ENCODE measurements around the gene GRIK4. TPM values are rescaled to one million over a fixed set of nuclear protein-coding genes. Genes with fewer than 3 reads are reported as not detected.

GRIK4 gene
- total and polyA plus RNA-seq, 9 of the 15 experiments (the other 6 are each of a cell fraction or from before 2014, with no cell fraction given) = not detected

DNA sequence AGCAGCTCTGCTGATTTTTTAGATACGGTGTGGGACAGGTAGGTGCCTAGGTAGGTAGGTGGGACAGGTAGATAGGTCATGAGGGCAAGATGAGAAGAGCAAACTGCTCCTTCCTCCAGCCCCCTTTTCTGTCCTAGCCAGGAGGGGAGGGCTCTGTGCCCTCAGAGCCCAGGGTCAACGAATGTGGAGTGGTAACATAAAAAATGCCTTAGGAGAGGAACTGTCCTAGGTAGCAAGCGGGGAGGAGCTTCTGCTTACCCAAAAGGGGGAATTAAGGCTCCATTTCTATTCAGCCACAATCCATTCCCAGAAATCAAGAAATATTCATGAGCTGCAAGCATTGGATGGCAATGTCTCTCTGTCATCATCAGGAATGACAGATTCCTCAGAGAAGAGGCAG, 234.8 kb downstream of the GRIK4 start:
- intact Hi-C loops (cut with micrococcal nuclease) (no loop called here), in situ Hi-C loops (cut with MboI) (no loop called here)
- Histone ChIP-seq H3K36me3 (ENCODE audit: control insufficient read depth, insufficient read depth, low read length) (no peaks in the 10 kb centered on the region), H3K4me1 (replicated peaks in 1 of 2; ENCODE audit: control insufficient read depth in 2 of 2, insufficient read depth in 2 of 2, low read length in 2 of 2) (no peaks in the 10 kb centered on the region), H3K4me2 (ENCODE audit: insufficient read depth, low read length) (no peak overlapping the region), H3K27me3 (ENCODE audit: control insufficient read depth in 2 of 2, insufficient read depth in 2 of 2, low read length in 2 of 2) (peaks cover 0 to 6% of the 10 kb centered on the region in 2 experiments; a peak in 2 of 5 replicates), H3K9ac (ENCODE audit: insufficient read depth in 1 of 2, low read depth in 2 of 2, low read length in 2 of 2) (no peak overlapping the region), H3K27ac (ENCODE audit: extremely low read depth, low read depth, low read length) (no peak overlapping the region), H3K4me3 (no peak overlapping the region), H3K9me1 (ENCODE audit: control insufficient read depth, insufficient read depth, low read length) (no peaks in the 10 kb centered on the region), H3K79me2 (ENCODE audit: control insufficient read depth, insufficient read depth, low read length) (no peaks in the 10 kb centered on the region), H2AFZ (ENCODE audit: low read depth, low read length) (no peak overlapping the region), H3K9me3 (replicated peaks; ENCODE audit: control insufficient read depth, insufficient read depth, low read depth, low read length) (no peaks in the 10 kb centered on the region), H4K20me1 (replicated peaks; ENCODE audit: control insufficient read depth, insufficient read depth, low read length) (no peaks in the 10 kb centered on the region)
- TF ChIP-seq BCL6 (CRISPR knock-in tag; IDR thresholded peaks at IDR 0.05) (no peak), SUPT5H (IDR thresholded peaks at IDR 0.05) (no peak), SAFB (IDR thresholded peaks at IDR 0.05; ENCODE audit: borderline replicate concordance, low read depth, low read length) (no peak)
- TF ChIP-seq, protein P1, sequence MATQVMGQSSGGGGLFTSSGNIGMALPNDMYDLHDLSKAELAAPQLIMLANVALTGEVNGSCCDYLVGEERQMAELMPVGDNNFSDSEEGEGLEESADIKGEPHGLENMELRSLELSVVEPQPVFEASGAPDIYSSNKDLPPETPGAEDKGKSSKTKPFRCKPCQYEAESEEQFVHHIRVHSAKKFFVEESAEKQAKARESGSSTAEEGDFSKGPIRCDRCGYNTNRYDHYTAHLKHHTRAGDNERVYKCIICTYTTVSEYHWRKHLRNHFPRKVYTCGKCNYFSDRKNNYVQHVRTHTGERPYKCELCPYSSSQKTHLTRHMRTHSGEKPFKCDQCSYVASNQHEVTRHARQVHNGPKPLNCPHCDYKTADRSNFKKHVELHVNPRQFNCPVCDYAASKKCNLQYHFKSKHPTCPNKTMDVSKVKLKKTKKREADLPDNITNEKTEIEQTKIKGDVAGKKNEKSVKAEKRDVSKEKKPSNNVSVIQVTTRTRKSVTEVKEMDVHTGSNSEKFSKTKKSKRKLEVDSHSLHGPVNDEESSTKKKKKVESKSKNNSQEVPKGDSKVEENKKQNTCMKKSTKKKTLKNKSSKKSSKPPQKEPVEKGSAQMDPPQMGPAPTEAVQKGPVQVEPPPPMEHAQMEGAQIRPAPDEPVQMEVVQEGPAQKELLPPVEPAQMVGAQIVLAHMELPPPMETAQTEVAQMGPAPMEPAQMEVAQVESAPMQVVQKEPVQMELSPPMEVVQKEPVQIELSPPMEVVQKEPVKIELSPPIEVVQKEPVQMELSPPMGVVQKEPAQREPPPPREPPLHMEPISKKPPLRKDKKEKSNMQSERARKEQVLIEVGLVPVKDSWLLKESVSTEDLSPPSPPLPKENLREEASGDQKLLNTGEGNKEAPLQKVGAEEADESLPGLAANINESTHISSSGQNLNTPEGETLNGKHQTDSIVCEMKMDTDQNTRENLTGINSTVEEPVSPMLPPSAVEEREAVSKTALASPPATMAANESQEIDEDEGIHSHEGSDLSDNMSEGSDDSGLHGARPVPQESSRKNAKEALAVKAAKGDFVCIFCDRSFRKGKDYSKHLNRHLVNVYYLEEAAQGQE (IDR thresholded peaks at IDR 0.05; ENCODE audit: borderline replicate concordance) = 0 out of 2 replicates have a peak, but pooled peaks have one; percentile 4
- TF ChIP-seq, protein P1 (CRISPR knock-in tag; IDR thresholded peaks at IDR 0.05; ENCODE audit: low read depth) = no peak
- ATAC-seq = no peak
- 0% methylated on average over 3 of the region's 3 CpGs for WGBS (ENCODE audit: insufficient coverage, low coverage, missing lambda C conversion rate)
- no TSS peak for BruUV-seq (replicated peaks)
- POLR2A ChIA-PET = interaction anchor here (0.9 kb wide), 1 partner anchor 902 kb away, joined by 3 read pairs; no protein-coding TSS in a partner anchor
- no peak for DNase-seq (ENCODE audit: extremely low read depth in 1 of 4, low spot score in 3 of 4)
- CTCF ChIA-PET (ENCODE audit: low intra/inter-chr PET ratio) = no interaction called here
- FAIRE-seq = no peak

All from K562 (cell line).